Epidermal melanocyte (primary cell): ENCODE data around the gene FAU.
"Not testable (repeated sequence)": the region's sequence is repeated elsewhere in the genome, so short reads cannot be mapped to it uniquely, and the experiment has no call there.

Source experiments
- DNase-seq: peaks from one replicate; pipeline ENCODE4 v3.0.0; 2011; ENCODE audit warnings: low spot score; ENCODE audit not compliant: insufficient read length

Gene FAU

GRCh38 chr11:65121865-65122696, at the start of gene FAU, which contains the start of gene MRPL49:
Gene FAU, minus strand, starts transcription at chr11:65122134. Its CDS starts 321 bp downstream, at chr11:65121813.
Gene MRPL49, plus strand, starts transcription at chr11:65122321. Its CDS starts 26 bp downstream, at chr11:65122347.
- DNase-seq: peak; percentile 93

GRCh38 chr11:65170058-65170534, 48.2 kb upstream of the FAU start, which contains the start of gene SPDYC:
Gene SPDYC, plus strand, starts transcription at chr11:65170233. Its CDS starts 1,125 bp downstream, at chr11:65171358.
- no peak for DNase-seq

- DNase-seq: no peak
These were observed 47.3 kb upstream of the FAU start for GRCh38 chr11:65169164-65169641.

GRCh38 chr11:65167656-65168055, 45.7 kb upstream of the FAU start:
- DNase-seq: no peak

GRCh38 chr11:65166893-65167292, 45.0 kb upstream of the FAU start:
- no peak for DNase-seq

- no peak for DNase-seq
These were observed 43.7 kb upstream of the FAU start for GRCh38 chr11:65165410-65166317.

GRCh38 chr11:65163684-65164083, 41.8 kb upstream of the FAU start:
- DNase-seq: no peak

- no peak for DNase-seq
These were observed 38.7 kb upstream of the FAU start for GRCh38 chr11:65160643-65161042.

- DNase-seq: no peak
These were observed 37.1 kb upstream of the FAU start for GRCh38 chr11:65159012-65159411.

GRCh38 chr11:65157336-65157735, 35.4 kb upstream of the FAU start:
- no peak for DNase-seq

GRCh38 chr11:65156926-65157325, 35.0 kb upstream of the FAU start:
- no peak for DNase-seq

- DNase-seq: no peak
These were observed 34.3 kb upstream of the FAU start for GRCh38 chr11:65156256-65156655.

- DNase-seq: no peak
These were observed 30.2 kb upstream of the FAU start for GRCh38 chr11:65152122-65152521.

GRCh38 chr11:65151331-65151899, 29.5 kb upstream of the FAU start:
- no peak for DNase-seq

- peak; percentile 35 for DNase-seq
These were observed 28.8 kb upstream of the FAU start for GRCh38 chr11:65150509-65151299.

GRCh38 chr11:65150131-65150508, 28.2 kb upstream of the FAU start:
- not testable (repeated sequence) for DNase-seq

GRCh38 chr11:65148657-65149056, 26.7 kb upstream of the FAU start:
- DNase-seq: no peak

- no peak for DNase-seq
These were observed 25.6 kb upstream of the FAU start for GRCh38 chr11:65147352-65148075.

GRCh38 chr11:65141896-65142494, 20.1 kb upstream of the FAU start:
- no peak for DNase-seq
